HG02623 (cell line): ENCODE measurements around the gene SYVN1.

Experiments
- ATAC-seq: cut with Tn5 transposase; IDR thresholded peaks from one replicate; pipeline ENCODE4 v1.9.1; 2021; ENCODE audit warnings: moderate library complexity; ENCODE audit not compliant: unreplicated experiment

SYVN1 gene

DNA sequence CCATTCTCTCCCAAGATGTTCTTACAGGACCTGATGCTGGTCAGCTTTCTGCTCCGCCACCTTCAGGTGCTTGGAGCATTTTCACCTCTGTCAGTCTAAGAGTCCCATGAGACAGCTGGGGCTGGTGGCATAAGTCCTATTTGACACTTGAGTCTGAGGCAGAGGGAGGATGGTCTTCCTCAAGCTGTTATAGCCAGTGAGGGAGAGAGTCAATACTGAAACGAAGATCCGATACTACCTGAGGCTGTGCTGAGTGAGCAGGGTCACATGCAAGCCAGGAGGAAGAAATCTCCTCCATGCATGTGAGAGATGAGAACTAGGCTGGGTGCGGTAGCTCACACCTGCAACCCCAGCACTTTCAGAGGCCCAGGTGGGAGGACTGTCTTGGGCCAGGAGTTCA, 44.7 kb downstream of the SYVN1 start:
- no peak for ATAC-seq

GRCh38 chr11:65087827-65088226, 46.5 kb downstream of the SYVN1 start:
- no peak for ATAC-seq

- no peak for ATAC-seq
Measured at GRCh38 chr11:65087216-65087615, 47.1 kb downstream of the SYVN1 start.

GRCh38 chr11:65086809-65087208, 47.5 kb downstream of the SYVN1 start:
- no peak for ATAC-seq

GRCh38 chr11:65085446-65085845, 48.9 kb downstream of the SYVN1 start:
- ATAC-seq = no peak

- ATAC-seq = peak; percentile 6
Measured at GRCh38 chr11:65084598-65085375, 49.5 kb downstream of the SYVN1 start.

DNA sequence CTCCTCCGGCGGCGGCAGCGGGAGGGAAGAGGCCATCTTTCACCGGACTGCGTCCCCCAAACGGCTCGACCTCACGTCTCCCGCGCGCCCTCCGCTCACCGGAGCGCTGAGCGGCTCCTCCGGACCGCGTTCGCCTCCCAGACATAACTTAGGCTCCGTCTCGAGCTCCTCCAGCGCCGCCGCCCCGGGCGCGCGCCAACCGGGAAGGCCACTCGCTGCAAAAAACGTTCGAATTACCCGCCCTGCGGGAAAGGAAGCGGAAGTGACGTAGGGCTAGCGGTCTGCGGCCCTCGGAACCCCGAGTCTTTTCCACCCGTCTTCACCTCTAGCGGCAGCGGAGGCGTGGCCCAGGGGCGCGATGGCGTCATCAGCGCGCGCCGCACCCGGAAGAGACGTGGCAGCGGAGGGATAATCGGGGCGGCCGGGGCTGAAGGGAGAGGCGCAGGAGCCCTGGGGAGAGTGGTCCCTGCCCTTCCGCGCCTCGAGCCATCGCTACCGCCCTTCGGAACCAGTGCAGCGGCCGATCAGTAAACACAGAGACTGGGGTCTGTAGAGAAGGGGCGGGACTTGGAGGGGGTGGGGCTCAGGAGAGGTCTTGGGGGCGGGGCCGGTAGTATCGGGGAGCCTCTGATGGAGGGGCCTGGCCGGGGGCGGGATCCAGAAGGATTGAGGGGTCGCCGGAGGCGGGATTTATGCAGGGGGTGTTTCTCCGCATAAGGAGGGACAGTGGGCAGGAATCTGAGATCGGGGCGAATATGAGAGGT, 50.3 kb downstream of the SYVN1 start, which contains the start of the genes CDCA5 and ZFPL1:
CDCA5 (minus strand) TSS at position 207 of the 764 bp plus-strand sequence; CDS start at position 145, 62 bp downstream.
ZFPL1 (plus strand) TSS at position 389 of the 764 bp plus-strand sequence. CDS start 477 bp downstream, outside the sequence.
- ATAC-seq = peak; percentile 62

DNA sequence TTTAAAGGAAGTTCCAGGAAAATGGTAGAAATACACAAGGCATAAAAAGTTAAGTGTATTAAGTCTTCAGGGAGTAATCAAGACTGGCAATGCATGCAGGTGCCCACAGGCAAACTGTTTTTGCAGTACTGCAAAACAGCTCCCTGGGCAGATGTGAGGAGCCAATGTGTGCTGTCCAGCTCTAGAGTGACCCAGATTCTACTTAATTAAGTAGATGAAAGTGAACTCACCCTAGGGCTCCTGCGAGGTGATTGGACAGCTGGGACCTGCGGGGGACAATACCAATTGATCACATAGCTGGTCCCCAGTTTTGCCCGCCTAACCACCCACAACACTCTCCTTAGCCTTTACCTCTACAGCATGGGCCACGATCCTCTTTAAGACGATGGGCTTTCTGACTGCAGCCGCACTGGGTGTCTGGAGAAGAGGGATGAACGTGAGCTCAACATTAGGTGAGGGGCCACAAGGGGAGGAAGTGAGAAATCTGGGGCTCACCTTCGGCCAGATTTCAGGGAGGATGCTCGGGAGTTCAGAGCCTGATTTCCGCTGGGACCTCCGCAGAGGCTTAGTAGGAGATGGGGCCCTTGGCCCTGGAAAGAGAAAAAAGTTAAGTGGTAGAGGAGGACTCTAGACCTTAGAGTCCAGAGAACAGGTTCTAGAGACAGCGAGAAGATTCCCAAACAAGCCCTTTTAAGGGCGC, 51.0 kb downstream of the SYVN1 start:
- no peak for ATAC-seq

DNA sequence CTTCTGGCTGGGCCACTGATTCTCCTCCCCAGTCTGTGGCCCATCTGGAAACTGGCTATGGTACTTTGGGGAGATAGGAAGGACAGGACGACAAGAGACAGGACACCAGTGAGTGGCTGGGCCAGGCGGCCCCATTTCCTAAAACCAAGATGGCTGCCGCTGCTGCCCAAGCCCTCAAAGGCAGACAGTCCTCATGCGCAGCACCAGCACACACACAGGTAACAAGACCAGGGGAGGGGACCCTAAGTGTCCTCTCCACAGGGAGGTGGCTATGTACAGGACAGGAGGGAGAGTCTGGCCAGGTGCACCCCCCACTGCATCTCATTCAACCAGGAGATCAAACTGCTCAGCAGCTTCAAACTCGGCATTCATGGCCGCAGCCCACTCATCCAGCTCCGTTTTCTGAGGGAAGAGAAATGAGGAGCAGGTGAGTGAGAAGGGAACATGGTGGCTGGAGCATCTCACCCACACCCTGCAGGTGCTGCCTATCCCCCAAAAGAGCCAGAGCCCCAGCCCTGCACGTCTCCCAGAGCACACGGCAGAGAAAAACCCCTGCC, 55.5 kb downstream of the SYVN1 start:
- ATAC-seq = no peak

- no peak for ATAC-seq
Measured at GRCh38 chr11:65078151-65078550, 56.2 kb downstream of the SYVN1 start.

- no peak for ATAC-seq
Measured at GRCh38 chr11:65077451-65077850, 56.9 kb downstream of the SYVN1 start.
